Panc1 (cell line): ENCODE measurements around the gene PDZD2.

Experiments
- POLR2AphosphoS5 ChIP-seq: IDR thresholded peaks from 2 replicates; pipeline ENCODE4 v1.6.1; 2012; ENCODE audit warnings: mild to moderate bottlenecking, low read depth, low read length, moderate library complexity
- SIN3A ChIP-seq: IDR thresholded peaks from 2 replicates; pipeline ENCODE4 v1.6.1; 2012; ENCODE audit warnings: low read depth, mild to moderate bottlenecking, low read length, moderate library complexity, borderline replicate concordance; ENCODE audit not compliant: insufficient read depth
- TCF7L2 ChIP-seq: IDR thresholded peaks from 2 replicates; pipeline ENCODE4 v1.6.1; 2011; ENCODE audit warnings: mild to moderate bottlenecking, low read depth, low read length, inconsistent platforms
- TF ChIP-seq, protein P1 (sequence below): fragments of 450-650 bp; IDR thresholded peaks from 2 replicates; pipeline ENCODE4 v1.5.1; 2017; ENCODE audit warnings: mild to moderate bottlenecking

DNA sequence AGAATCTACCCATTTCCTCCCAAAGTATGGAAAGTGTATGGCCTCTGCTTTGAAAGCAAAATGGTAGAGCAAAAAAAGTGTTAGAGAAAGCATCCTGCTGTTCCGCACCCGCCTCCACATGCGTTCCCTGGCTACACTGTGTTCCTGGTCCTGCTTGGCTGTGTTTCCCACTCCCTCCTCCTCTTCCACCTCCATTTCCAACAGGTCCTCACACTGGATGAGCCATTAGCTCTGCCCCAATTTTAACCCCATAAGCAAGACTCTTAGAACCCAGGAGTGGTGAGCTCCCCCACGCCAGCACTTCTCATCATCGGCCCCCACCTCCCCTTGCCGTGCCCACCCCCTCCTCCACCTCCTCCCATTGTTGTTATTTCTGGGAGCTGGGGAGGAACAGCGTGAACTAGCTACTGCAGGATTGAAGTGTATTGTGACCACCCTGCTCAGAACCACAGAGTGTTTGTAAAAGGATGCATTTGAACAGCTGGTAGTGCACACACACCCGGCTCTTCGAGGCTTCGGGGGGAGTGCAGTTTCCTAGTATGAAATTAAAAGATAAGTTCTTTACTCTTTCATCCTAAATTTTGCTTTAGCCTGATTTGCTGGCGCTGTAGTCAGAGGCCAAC is 120.0 kb downstream of the PDZD2 start:
- TF ChIP-seq, protein P1, sequence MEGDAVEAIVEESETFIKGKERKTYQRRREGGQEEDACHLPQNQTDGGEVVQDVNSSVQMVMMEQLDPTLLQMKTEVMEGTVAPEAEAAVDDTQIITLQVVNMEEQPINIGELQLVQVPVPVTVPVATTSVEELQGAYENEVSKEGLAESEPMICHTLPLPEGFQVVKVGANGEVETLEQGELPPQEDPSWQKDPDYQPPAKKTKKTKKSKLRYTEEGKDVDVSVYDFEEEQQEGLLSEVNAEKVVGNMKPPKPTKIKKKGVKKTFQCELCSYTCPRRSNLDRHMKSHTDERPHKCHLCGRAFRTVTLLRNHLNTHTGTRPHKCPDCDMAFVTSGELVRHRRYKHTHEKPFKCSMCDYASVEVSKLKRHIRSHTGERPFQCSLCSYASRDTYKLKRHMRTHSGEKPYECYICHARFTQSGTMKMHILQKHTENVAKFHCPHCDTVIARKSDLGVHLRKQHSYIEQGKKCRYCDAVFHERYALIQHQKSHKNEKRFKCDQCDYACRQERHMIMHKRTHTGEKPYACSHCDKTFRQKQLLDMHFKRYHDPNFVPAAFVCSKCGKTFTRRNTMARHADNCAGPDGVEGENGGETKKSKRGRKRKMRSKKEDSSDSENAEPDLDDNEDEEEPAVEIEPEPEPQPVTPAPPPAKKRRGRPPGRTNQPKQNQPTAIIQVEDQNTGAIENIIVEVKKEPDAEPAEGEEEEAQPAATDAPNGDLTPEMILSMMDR: no peak
- TF ChIP-seq POLR2AphosphoS5: no peak
- TF ChIP-seq TCF7L2: no peak
- TF ChIP-seq SIN3A: no peak
